SK-N-SH treated with all-trans-retinoic acid at 6 μM for 48 hours (cell line): ENCODE results near the gene TRIM17.

Experiments
- ATAC-seq: fragments of 200-7000 bp; cut with Tn5 transposase; 3 replicates; pipeline ENCODE4 v1.9.1; 2020; ENCODE audit warnings: mild to moderate bottlenecking, moderate library complexity
- ARNTL ChIP-seq: fragments of 450-650 bp; formaldehyde crosslinking; IDR thresholded peaks from 2 replicates; pipeline ENCODE4 v1.5.0; 2020; ENCODE audit warnings: low read depth, mild to moderate bottlenecking, moderate library complexity, borderline replicate concordance
- ESRRG ChIP-seq: fragments of 250-450 bp; sonication (Bioruptor Pico); IDR thresholded peaks from 2 replicates; pipeline ENCODE4 v1.6.1; 2021; ENCODE audit warnings: mild to moderate bottlenecking
- GLIS3 ChIP-seq: fragments of 250-450 bp; sonication (Bioruptor Pico); IDR thresholded peaks from 2 replicates; pipeline ENCODE4 v1.5.0; 2020; ENCODE audit warnings: mild to moderate bottlenecking, moderate library complexity
- PPARA ChIP-seq: fragments of 250-450 bp; sonication (Bioruptor Pico); IDR thresholded peaks from 2 replicates; pipeline ENCODE4 v1.5.0; 2020; ENCODE audit warnings: mild to moderate bottlenecking, borderline replicate concordance
- SNAI2 ChIP-seq: fragments of 250-450 bp; sonication (Bioruptor Pico); IDR thresholded peaks from 2 replicates; pipeline ENCODE4 v1.5.0; 2020; ENCODE audit warnings: mild to moderate bottlenecking, moderate library complexity
- TOX ChIP-seq: fragments of 250-450 bp; sonication (Bioruptor Pico); IDR thresholded peaks from 2 replicates; pipeline ENCODE4 v1.8.0; 2021; ENCODE audit warnings: mild to moderate bottlenecking, moderate library complexity, borderline replicate concordance
- ZC3H10 ChIP-seq: fragments of 250-450 bp; sonication (Bioruptor Pico); IDR thresholded peaks from 2 replicates; pipeline ENCODE4 v1.5.1; 2021; ENCODE audit warnings: mild to moderate bottlenecking, moderate library complexity
- ZFP3 ChIP-seq: fragments of 250-450 bp; sonication (Bioruptor Pico); IDR thresholded peaks from 2 replicates; pipeline ENCODE4 v1.5.0; 2020; ENCODE audit warnings: mild to moderate bottlenecking, moderate library complexity
- ZNF565 ChIP-seq: fragments of 450-650 bp; formaldehyde crosslinking; conservative IDR thresholded peaks from 2 replicates; pipeline ENCODE4 v1.5.0; 2020; ENCODE audit warnings: low read depth, mild to moderate bottlenecking, moderate library complexity
- ZNF70 ChIP-seq: fragments of 450-650 bp; formaldehyde crosslinking; IDR thresholded peaks from 2 replicates; pipeline ENCODE4 v1.5.0; 2020; ENCODE audit warnings: mild to moderate bottlenecking, moderate library complexity
- TF ChIP-seq, protein P1 (sequence below): fragments of 250-450 bp; sonication (Bioruptor Pico); IDR thresholded peaks from 2 replicates; pipeline ENCODE4 v1.8.0; 2021; ENCODE audit warnings: low read depth, mild to moderate bottlenecking, moderate library complexity, borderline replicate concordance
- TF ChIP-seq, protein P2 (sequence below): fragments of 250-450 bp; sonication (Bioruptor Pico); IDR thresholded peaks from 2 replicates; pipeline ENCODE4 v1.5.0; 2020; ENCODE audit warnings: mild to moderate bottlenecking, moderate library complexity
- TF ChIP-seq, protein P3 (sequence below): fragments of 250-450 bp; sonication (Bioruptor Pico); IDR thresholded peaks from 2 replicates; pipeline ENCODE4 v1.5.1; 2021; ENCODE audit warnings: mild to moderate bottlenecking, moderate library complexity

Gene TRIM17

DNA sequence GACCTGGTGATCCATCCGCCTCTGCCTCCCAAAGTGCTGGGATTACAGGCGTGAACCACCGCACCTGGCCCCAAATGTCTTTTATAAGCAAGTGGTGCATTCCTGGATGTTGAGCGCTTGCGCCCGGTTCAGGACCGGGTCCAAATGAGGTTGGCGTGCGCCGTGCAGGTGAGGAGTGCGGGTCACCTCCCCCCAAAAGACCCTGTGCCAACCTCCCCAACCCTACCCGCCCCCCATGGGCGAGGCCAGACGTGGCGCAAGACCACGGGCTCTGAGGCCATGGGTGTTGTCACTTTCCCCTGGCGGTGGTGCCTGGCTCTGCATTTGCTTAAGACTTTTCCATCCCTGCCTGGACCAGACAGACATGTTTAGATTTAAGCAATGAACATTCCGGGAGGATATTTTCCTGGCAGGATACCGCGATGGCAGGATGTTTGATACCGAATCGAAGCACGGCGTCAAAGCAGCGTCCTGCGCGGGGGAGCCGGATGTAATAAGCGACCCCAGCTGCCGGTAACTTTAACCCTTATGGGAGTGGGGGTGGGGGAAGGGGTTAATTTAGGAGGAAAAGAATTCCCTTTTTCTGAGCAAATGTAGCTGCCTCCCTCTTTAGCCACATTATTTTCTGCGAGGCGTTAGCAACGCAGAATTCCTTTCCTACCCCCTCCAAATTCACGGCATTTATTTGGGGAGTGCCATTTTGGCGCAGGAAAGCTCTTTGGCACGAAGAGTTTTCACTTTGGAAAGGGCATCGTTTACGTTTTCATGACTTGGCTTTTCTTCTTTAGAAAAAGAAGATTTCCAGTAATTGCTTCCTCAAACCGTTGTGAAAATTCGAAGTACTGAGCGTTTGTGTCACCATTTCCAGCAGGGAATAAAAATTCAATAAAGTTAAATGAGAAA lies 42.7 kb upstream of the TRIM17 start (continued):
- peak; percentile 65; the same call in 1 of the 2 replicates for TF ChIP-seq ZNF70 (CRISPR knock-in tag)
- no peak for TF ChIP-seq ZFP3
- no peak for TF ChIP-seq GLIS3 (CRISPR knock-in tag)
- TF ChIP-seq, all 23 proteins: peak for 3

DNA sequence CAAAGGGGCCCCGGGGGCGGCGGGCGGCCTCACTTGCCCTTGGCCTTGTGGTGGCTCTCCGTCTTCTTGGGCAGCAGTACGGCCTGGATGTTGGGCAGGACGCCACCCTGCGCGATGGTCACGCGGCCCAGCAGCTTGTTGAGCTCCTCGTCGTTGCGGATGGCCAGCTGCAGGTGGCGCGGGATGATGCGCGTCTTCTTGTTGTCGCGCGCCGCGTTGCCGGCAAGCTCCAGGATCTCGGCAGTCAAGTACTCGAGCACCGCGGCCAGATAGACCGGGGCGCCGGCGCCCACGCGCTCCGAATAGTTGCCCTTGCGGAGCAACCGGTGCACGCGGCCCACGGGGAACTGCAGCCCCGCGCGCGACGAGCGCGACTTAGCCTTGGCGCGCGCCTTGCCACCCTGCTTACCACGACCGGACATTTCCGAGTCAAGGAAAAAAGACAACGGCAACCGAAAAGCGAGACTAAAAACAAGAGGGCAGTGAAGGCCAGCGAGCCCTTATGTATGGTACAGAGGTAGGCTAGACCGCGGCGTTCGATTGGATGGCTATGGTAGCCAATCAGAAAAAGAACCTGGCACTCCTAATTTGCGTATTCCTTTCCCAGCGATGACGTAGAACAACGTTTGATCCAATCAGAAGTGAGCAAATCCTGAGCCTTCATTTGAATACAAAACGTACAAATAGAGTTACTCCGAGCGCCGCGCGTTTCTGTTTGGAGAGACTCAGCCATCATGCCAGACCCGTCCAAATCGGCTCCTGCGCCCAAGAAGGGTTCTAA lies 40.9 kb upstream of the TRIM17 start:
- TF ChIP-seq, protein P1, sequence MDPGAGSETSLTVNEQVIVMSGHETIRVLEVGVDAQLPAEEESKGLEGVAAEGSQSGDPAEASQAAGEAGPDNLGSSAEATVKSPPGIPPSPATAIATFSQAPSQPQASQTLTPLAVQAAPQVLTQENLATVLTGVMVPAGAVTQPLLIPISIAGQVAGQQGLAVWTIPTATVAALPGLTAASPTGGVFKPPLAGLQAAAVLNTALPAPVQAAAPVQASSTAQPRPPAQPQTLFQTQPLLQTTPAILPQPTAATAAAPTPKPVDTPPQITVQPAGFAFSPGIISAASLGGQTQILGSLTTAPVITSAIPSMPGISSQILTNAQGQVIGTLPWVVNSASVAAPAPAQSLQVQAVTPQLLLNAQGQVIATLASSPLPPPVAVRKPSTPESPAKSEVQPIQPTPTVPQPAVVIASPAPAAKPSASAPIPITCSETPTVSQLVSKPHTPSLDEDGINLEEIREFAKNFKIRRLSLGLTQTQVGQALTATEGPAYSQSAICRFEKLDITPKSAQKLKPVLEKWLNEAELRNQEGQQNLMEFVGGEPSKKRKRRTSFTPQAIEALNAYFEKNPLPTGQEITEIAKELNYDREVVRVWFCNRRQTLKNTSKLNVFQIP (CRISPR knock-in tag): peak; percentile 13; the same call in 1 of the 2 replicates
- TF ChIP-seq ZC3H10: no peak
- peak; percentile 21; the same call in 1 of the 2 replicates for TF ChIP-seq TOX (CRISPR knock-in tag)
- peak; percentile 90 for ATAC-seq

DNA sequence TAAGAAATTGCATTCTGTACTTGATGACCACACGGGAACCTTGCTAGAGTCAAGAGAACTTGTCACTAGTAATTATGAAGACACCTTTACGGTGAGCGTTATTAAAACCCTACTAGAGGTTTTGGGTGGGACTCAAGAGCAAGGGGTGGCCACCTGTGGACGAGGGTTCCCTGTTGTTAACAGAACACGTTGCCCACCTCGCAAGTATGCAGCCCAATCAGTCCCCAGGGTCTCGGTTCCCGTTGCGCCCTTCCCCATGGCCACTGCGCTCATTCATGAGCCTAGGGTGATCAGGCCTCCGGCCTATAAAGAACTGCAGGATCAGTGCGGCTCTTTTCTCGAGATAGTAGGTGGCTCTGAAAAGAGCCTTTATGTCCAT lies 40.3 kb upstream of the TRIM17 start:
- ATAC-seq: peak; percentile 30
- TF ChIP-seq TOX (CRISPR knock-in tag) (no peak), ZFP3 (no peak), ZNF565 (CRISPR knock-in tag) (no peak)
- TF ChIP-seq, all 23 proteins: peak for 0

DNA sequence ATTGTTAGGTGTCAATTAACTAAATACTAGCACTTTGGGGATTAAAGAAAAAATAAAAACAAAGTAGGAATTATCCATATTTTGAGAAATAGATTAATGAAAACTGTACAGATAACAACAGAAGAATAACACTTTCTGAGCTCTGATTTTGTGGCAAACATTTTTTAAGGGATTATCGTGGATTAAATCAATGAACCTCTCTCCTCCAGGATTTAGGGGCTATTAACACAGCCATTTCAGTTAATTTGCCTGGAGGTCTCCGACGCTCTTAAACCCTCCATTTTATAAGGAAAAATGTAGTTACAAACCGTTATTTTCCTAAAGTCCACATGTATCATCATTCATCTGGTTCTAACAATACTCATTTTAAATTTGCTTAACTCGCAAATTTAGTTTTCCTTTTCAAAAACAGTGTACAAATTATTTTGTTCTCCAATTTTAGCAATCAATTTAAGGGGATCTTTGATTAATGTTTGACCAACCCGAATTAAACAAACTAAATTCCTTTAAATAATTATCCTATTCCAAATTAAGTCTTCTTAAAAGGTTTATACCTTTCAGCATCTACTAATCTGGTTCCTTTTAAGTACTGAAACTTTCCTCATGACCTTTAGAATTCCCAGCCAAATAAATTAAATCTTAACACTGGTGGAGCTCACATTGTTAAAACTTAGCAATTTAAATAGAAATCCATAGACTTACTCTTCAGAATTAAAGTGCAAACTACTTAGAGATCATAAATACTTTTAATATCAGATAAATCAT lies 39.8 kb upstream of the TRIM17 start:
- TF ChIP-seq ESRRG (CRISPR knock-in tag) (no peak), ZC3H10 (0 out of 2 replicates have a peak, but pooled peaks have one; percentile 9), ZNF70 (CRISPR knock-in tag) (no peak), GLIS3 (CRISPR knock-in tag) (no peak), SNAI2 (CRISPR knock-in tag) (no peak), PPARA (CRISPR knock-in tag) (no peak), ZFP3 (no peak)
- TF ChIP-seq, protein P1 (CRISPR knock-in tag): no peak
- TF ChIP-seq, protein P2, sequence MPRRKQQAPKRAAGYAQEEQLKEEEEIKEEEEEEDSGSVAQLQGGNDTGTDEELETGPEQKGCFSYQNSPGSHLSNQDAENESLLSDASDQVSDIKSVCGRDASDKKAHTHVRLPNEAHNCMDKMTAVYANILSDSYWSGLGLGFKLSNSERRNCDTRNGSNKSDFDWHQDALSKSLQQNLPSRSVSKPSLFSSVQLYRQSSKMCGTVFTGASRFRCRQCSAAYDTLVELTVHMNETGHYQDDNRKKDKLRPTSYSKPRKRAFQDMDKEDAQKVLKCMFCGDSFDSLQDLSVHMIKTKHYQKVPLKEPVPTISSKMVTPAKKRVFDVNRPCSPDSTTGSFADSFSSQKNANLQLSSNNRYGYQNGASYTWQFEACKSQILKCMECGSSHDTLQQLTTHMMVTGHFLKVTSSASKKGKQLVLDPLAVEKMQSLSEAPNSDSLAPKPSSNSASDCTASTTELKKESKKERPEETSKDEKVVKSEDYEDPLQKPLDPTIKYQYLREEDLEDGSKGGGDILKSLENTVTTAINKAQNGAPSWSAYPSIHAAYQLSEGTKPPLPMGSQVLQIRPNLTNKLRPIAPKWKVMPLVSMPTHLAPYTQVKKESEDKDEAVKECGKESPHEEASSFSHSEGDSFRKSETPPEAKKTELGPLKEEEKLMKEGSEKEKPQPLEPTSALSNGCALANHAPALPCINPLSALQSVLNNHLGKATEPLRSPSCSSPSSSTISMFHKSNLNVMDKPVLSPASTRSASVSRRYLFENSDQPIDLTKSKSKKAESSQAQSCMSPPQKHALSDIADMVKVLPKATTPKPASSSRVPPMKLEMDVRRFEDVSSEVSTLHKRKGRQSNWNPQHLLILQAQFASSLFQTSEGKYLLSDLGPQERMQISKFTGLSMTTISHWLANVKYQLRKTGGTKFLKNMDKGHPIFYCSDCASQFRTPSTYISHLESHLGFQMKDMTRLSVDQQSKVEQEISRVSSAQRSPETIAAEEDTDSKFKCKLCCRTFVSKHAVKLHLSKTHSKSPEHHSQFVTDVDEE (CRISPR knock-in tag): no peak
- ATAC-seq: no peak

DNA sequence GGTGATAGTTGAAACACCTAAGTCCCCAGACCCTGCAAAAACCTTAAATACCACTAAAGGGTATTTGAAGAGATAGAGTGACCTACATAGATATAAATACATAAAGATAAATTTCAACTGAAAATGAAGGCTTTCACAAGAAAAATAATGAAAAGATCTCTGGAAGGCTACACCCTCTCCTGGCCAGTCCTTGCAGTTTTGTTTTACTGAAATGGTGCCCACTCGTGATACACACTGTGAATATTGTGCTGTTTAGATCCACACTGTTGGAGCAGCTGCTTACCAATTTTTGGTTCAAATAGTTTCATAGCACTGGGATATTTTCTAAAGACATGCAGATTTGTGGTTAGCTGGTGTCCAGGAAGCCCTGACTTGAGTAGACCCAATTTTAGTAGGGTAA lies 39.1 kb upstream of the TRIM17 start:
- TF ChIP-seq, protein P3, sequence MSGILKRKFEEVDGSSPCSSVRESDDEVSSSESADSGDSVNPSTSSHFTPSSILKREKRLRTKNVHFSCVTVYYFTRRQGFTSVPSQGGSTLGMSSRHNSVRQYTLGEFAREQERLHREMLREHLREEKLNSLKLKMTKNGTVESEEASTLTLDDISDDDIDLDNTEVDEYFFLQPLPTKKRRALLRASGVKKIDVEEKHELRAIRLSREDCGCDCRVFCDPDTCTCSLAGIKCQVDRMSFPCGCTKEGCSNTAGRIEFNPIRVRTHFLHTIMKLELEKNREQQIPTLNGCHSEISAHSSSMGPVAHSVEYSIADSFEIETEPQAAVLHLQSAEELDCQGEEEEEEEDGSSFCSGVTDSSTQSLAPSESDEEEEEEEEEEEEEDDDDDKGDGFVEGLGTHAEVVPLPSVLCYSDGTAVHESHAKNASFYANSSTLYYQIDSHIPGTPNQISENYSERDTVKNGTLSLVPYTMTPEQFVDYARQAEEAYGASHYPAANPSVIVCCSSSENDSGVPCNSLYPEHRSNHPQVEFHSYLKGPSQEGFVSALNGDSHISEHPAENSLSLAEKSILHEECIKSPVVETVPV (CRISPR knock-in tag): no peak
- TF ChIP-seq ARNTL (CRISPR knock-in tag): no peak
- no peak for TF ChIP-seq PPARA (CRISPR knock-in tag)
- ATAC-seq: no peak
